Stomach smooth muscle (tissue), 2 donors: ENCODE measurements around the gene ELF4.

Experiments
- H3K27ac ChIP-seq: one replicate; pipeline ENCODE4 v1.7.0; 2013; ENCODE audit warnings: mild to moderate bottlenecking, low read length, inconsistent platforms
- H3K27me3 ChIP-seq, 2 donors: one replicate each; pipeline ENCODE4 v1.7.0; 2013; ENCODE audit warnings: low read length in 2 of 2; ENCODE audit not compliant: insufficient read depth in 2 of 2, control insufficient read depth in 1 of 2
- H3K36me3 ChIP-seq, 2 donors: one replicate each; pipeline ENCODE4 v1.7.0; 2013; ENCODE audit warnings: low read length in 2 of 2; ENCODE audit not compliant: control insufficient read depth in 2 of 2, insufficient read depth in 2 of 2
- H3K4me1 ChIP-seq: one replicate; pipeline ENCODE4 v1.7.0; 2013; ENCODE audit warnings: low read length; ENCODE audit not compliant: control insufficient read depth, insufficient read depth
- H3K4me3 ChIP-seq, 2 donors: one replicate each; pipeline ENCODE4 v1.7.0; 2013; ENCODE audit warnings: low read length in 2 of 2
- H3K9ac ChIP-seq, 2 donors: one replicate each; pipeline ENCODE4 v1.7.0; 2013; ENCODE audit warnings: low read length in 2 of 2, mild to moderate bottlenecking in 1 of 2
- H3K9me3 ChIP-seq, 2 donors: one replicate each; pipeline ENCODE4 v1.7.0; 2013; ENCODE audit warnings: low read length in 2 of 2; ENCODE audit not compliant: control insufficient read depth in 2 of 2
- donor health status: healthy.
- donor health status: Pancreatic carcinoma.

The ELF4 gene

DNA sequence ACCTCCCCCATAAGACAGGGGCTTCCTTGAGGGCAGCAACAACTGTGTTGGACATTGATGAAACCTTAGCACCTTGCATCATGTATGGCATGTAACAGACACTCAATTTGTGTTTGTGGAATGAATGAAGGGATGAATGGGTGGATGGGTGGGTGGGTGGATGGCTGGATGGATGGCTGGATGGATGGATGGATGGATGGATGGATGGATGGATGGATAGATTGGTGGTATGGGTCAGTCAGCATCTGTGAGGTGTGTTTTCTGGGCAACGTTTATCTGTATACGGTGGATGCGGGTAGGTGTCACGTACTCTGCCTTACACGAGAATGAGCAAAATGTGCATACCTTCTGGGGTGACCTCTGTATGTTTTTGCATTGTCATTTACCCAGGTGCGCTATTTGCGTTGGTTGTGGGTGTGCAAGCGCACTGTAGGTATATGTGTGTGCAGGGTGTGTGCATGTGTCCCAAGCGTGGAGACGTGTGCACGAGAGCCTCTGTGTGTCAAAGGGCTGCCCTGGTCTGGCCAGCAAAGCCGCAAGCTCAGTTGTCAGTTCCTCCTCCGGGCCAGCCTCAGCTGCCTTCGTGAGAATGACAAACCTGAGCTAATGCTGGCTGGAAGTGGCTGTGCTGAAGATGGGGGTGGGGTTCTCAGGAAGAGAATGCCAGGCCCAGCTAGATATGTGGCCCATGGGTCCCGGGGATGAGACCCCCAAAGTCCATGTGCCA, 26.5 kb downstream of the ELF4 start:
- Histone ChIP-seq H3K27ac (no peak overlapping the region), H3K27me3 (peaks cover 0 to 4% of the 10 kb centered on the region in 2 donors), H3K4me1 (peaks cover 6% of the 10 kb centered on the region), H3K9ac (no peak overlapping the region), H3K9me3 (no peaks in the 10 kb centered on the region), H3K4me3 (no peak overlapping the region), H3K36me3 (no peaks in the 10 kb centered on the region)

DNA sequence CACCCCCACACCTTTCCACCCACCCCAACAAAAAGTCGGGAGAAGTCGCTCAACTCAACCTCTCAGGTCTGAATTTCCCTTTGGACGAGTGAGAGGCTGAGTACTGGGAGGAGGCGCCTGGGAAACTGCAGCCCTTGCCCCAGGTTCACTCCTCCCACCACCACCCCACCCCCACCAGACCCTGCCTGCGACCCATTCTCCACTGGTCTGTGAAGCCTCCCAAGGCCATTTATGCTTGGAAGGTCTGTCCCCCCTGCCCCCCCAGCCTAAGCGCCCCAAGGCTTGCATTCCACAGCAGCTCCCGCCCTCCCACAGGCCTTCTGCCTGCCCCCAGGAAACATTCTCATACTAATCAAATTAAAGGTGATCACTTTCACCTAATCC, 27.2 kb downstream of the ELF4 start:
- no peak overlapping the region for H3K27ac ChIP-seq
- H3K36me3 ChIP-seq: no peaks in the 10 kb centered on the region
- H3K4me3 ChIP-seq: no peak overlapping the region
- peaks cover 0 to 4% of the 10 kb centered on the region in 2 donors for H3K27me3 ChIP-seq
- no peaks in the 10 kb centered on the region for H3K9me3 ChIP-seq
- H3K4me1 ChIP-seq: peaks cover 6% of the 10 kb centered on the region
- H3K9ac ChIP-seq: no peak overlapping the region

DNA sequence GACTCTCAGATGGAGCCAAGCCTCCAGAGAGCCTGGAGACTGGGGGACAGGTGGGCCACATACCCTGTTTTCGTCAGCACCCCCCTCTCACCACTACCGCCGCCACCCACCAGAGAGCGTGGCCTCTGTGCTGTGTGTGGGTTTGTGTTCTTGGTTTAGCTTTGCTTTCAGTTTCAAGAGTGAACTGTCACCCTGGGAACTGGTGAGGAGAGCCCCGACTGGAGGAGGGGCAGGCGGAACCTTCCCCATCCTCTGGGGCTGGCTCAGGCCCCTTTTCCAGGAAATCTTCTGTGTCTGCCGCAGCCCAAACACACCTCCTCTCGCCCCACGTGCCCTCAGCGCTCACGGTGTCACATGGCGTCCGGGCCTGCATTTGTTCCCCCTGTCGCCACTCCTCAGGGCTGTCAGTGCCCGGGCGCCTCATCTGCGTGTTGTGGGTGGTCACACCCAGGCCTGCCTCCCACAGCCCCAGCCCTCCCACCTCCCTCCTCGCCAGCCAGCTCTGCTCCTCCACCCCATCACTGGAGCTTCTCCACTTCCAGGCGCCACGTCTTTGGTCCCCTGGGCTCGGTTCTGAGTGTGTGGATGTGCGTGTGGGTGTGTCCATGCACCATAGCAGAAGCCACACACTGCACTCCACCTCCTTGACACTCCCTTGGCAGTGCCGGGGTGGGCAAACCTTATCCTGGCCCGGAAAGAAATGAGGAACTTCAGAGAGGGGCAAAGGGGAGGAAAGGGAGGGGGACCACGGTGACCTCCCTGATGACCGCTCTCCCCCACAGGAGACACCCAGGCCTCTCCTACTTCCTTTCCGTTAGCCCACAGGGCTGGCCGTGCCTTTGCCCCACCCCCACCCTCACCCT, 27.8 kb downstream of the ELF4 start:
- Histone ChIP-seq H3K9me3 (no peaks in the 10 kb centered on the region), H3K27me3 (peaks cover 0 to 4% of the 10 kb centered on the region in 2 donors), H3K4me3 (no peak overlapping the region), H3K9ac (no peak overlapping the region), H3K36me3 (no peaks in the 10 kb centered on the region), H3K4me1 (peaks cover 6% of the 10 kb centered on the region), H3K27ac (no peak overlapping the region)

DNA sequence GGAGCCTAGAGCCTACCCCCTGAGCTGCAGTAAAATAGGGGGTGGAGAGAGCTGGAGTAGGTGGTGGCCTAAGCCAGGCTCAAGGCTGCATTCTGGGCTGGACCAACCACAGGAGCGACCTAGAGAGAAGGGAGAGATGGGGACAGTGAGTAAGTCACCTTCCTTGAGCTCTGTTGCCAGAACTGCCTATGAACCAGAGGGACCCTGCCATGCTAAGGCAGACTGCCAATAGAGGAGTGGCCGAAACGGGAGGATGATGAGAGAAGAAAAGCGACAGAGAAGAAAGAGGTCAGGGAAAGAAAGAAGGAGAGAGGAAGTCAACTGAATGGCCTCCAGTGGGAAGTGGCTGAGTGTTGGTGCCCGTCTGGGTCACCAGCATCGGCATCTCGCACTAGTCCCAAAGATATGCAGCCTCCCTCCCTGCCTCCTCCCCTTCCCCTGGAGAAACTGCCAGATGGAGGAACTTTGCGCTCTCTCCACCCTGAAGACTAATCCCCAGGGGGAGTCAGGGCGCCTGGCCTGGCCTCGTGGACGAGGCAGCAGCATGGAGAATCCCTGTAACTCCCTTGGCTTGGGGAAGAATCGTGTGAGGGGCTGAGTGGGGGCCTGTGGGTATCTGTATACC, 28.8 kb downstream of the ELF4 start:
- Histone ChIP-seq H3K4me1 (peaks cover 6% of the 10 kb centered on the region), H3K27me3 (peaks cover 0 to 4% of the 10 kb centered on the region in 2 donors), H3K27ac (no peak overlapping the region), H3K9me3 (no peaks in the 10 kb centered on the region), H3K9ac (no peak overlapping the region), H3K36me3 (no peaks in the 10 kb centered on the region), H3K4me3 (no peak overlapping the region)

DNA sequence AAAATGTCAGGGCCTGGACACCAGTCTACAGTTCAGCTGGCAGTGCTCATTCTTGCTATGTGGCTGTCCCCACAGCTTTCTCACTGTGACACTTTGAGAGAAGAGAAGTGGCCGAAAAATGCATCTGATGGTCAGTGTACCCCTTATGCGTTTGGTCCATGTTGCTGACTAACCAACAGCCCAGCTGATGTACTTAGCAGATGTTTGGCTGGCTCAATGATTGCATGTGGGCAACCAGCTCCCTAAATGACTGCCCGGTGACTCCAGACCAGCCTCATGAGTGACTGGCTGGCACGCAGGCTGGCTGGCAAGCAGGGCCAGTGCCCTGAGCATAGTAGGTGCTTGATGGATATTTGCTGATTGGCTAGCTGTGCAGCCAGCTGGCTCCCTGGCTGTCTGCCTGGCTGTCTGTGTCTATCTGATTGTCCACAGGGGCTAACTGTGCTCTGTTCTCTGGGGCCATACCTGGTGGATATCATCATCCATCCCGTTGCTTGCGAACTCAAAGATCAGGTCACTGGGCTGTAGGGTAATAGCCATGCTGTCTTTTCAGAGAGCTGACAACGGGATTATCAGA, 29.4 kb downstream of the ELF4 start:
- Histone ChIP-seq H3K4me3 (no peak overlapping the region), H3K36me3 (no peaks in the 10 kb centered on the region)

DNA sequence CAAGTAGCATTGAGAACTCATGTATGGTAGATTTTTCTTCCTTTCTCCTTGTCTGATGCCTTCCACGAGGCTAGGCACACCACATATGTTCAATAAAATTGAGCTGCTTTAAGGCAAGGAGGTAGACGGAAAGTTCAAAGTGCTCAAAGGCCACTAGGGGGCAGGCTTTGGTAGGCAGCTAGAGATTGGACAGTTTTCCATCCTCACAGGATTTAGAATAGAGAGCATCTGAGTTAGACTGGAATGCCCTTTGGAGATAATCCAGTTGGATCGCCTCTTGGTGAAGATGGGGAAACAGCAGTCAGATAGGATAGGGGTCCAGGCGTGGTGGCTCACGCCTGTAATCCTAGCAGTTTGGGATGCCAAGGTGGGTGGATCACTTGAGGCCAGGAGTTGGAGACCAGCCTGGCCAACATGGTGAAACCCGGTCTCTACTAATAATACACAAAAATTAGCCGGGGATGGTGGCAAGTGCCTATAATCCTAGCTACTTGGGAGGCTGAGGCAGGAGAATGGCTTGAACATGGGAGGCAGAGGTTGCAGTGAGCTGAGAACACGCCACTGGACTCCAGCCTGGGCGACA, 30.4 kb downstream of the ELF4 start:
- peaks cover 0 to 4% of the 10 kb centered on the region in 2 donors for H3K27me3 ChIP-seq
- H3K9ac ChIP-seq: no peak overlapping the region
- H3K9me3 ChIP-seq: no peaks in the 10 kb centered on the region
- no peak overlapping the region for H3K27ac ChIP-seq
- no peak overlapping the region for H3K4me3 ChIP-seq
- H3K4me1 ChIP-seq: peaks cover 6% of the 10 kb centered on the region
- H3K36me3 ChIP-seq: no peaks in the 10 kb centered on the region

More for the DNA sequence above, 29.4 kb downstream of the ELF4 start:
- H3K9me3 ChIP-seq: no peaks in the 10 kb centered on the region
- no peak overlapping the region for H3K27ac ChIP-seq
- no peak overlapping the region for H3K9ac ChIP-seq
- peaks cover 0 to 4% of the 10 kb centered on the region in 2 donors for H3K27me3 ChIP-seq
- peaks cover 6% of the 10 kb centered on the region for H3K4me1 ChIP-seq

DNA sequence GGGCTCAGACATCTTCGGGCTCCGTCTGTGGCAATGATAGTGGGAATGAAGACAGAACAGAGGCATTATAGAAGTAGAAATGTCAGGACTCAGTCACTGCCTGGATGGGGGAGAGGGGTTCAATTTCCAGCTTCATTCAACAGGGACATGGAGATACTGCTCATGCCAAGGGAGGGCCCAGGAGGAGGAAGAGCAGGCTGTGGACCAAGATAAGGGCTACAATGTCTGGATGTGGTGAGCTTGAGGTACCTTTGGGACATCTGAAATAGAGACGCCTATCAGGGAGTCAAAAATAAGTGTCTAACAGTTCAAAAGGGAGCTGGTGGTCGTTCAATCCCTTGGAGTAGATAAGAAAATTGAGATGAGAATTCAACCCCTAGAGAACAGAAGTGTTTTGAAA, 34.5 kb downstream of the ELF4 start:
- Histone ChIP-seq H3K4me3 (no peak overlapping the region), H3K9ac (no peak overlapping the region), H3K27me3 (peaks cover 0 to 2% of the 10 kb centered on the region in 2 donors), H3K36me3 (no peaks in the 10 kb centered on the region), H3K4me1 (no peaks in the 10 kb centered on the region), H3K9me3 (no peaks in the 10 kb centered on the region), H3K27ac (no peak overlapping the region)

DNA sequence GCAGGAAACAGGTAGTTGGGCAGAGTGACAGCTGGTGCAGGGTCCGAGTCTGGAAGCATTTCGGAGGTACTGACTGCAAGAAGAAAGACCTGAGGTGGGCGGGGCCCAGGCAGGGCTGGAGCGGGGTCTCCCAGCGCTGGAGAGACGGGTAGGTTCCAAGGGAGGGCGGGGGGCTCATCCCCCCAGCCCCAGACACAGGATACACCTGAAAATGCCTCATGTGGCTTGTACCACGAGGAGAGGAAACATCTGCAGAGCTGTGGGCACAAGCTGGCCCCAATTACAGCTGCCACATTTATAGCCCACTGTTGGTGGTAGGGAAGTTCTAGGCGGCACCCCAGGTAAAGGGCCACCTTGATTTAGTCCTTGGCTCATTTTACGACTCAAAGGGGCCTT, 38.0 kb downstream of the ELF4 start:
- no peak overlapping the region for H3K27ac ChIP-seq
- H3K9me3 ChIP-seq: no peaks in the 10 kb centered on the region
- no peaks in the 10 kb centered on the region for H3K36me3 ChIP-seq
- H3K4me3 ChIP-seq: no peak overlapping the region
- H3K27me3 ChIP-seq: peaks cover 0 to 4% of the 10 kb centered on the region in 2 donors
- no peak overlapping the region for H3K9ac ChIP-seq
- no peaks in the 10 kb centered on the region for H3K4me1 ChIP-seq

DNA sequence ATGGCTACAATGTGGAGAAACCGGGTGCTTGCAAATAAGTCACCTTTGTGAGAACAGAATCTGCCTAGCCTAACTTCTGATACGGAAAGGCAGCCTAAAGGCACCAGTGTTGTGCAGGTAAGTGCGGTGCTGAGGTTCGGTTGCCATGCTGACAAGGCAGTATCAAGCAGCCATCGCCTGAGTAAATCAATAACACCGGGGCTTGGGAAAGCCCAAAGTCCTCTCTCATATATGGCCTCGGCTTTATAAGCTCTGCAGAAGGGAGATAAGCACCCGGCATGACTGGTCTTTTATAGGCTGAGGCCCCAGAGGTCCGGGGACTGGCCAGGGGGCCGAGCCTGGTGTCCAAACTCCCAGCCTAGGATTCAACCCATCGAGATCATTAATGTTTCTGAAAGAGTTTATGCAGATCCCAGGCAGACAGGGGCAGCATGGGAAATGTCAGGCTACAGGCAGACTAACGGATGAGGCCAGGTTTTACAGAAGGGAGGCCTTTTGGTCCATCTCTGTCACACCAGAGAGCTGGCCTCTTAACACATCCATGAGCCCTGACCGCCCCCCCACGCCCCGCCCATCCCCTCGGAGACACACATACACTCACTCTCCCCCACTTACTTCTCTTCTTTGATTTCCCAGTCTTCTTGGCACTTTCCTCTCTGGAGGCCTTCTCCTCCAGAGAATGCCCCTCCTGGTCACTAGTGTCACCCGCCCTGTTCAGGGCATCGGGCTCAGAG, 38.5 kb downstream of the ELF4 start:
- no peak overlapping the region for H3K9ac ChIP-seq
- no peak overlapping the region for H3K4me3 ChIP-seq
- H3K27ac ChIP-seq: no peak overlapping the region
- peaks cover 0 to 4% of the 10 kb centered on the region in 2 donors for H3K27me3 ChIP-seq
- no peaks in the 10 kb centered on the region for H3K9me3 ChIP-seq
- peaks cover 0 to 3% of the 10 kb centered on the region in 2 donors for H3K36me3 ChIP-seq
- no peaks in the 10 kb centered on the region for H3K4me1 ChIP-seq
